GM18507 (cell line): ENCODE data around the gene DDX1.
A peak's percentile ranks its signal among the peaks of the same experiment; 100 is the strongest.

ENCODE experiments used
- DNase-seq: peaks from one replicate; pipeline ENCODE4 v3.0.0; 2011; ENCODE audit warnings: low read depth; ENCODE audit not compliant: insufficient read length; ENCODE audit errors: extremely low spot score
- FAIRE-seq: peaks from 2 replicates; lab custom pipeline; 2011; peaks lifted over from hg19 to GRCh38; lab: Jason Lieb, UNC

DDX1 gene

GRCh38 chr2:15561574-15562344, 29.9 kb upstream of the DDX1 start:
- DNase-seq = no peak
- peak; percentile 24 for FAIRE-seq

GRCh38 chr2:15562354-15563031, 29.2 kb upstream of the DDX1 start:
- no peak for FAIRE-seq
- no peak for DNase-seq

- FAIRE-seq = no peak
These were observed 28.2 kb upstream of the DDX1 start for GRCh38 chr2:15563227-15564100.

DNA sequence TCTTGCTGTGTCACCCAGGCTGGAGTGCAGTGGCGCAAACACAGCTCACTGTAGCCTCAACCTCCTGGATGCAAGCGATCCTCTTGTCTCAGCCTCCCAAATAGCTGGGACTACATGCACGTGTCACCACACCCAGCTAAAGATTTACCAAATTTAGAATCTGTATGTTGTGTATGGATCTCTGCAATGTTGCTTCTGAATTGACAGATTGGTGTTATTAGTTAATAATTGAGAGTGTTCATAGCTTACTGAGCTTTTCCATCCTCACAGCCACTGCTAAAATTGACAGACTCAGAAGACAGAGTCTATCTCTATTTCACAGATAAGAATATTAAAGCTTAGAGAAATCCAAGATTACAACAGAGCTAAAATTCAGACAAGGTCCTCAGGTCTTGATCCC, 26.3 kb upstream of the DDX1 start:
- DNase-seq (no peak), FAIRE-seq (no peak)

More at GRCh38 chr2:15563227-15564100, 28.2 kb upstream of the DDX1 start:
- DNase-seq = no peak

DNA sequence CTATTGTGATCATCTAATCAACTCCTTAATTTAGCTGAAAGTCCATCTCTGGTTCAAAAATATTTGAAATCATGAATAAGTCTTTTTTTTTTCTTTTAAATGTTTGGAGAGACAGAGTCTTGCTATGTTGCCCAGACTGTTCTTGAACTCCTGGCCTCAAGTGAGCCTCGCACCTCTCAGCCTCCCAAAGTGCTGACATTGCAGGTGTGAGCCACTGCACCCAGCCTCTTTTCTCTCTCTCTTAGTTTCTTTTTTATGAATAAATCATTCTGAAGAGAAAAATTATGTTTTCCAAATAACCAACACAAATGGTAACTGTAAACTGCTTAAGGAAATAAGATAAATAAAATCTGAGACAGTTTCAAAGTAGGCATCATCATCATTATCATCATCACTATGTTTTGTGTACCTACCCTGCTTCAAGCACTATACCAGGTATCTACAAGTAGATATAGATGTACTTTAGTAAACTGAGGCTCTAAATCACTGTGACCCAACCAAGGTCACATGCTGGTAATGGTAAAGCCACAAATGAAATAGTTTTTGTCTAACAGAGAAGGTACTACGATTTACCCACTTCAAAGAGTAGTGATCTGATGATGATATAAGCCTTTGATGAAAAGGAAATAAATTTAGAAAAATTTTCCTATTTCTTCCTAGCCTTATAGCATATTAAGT, 25.5 kb upstream of the DDX1 start:
- FAIRE-seq (no peak), DNase-seq (no peak)

- FAIRE-seq (no peak), DNase-seq (no peak)
These were observed 24.8 kb upstream of the DDX1 start for GRCh38 chr2:15566912-15567311.

- FAIRE-seq (no peak), DNase-seq (no peak)
These were observed 22.8 kb upstream of the DDX1 start for GRCh38 chr2:15568874-15569273.

- FAIRE-seq = no peak
- no peak for DNase-seq
These were observed 21.6 kb upstream of the DDX1 start for GRCh38 chr2:15570104-15570503.

DNA sequence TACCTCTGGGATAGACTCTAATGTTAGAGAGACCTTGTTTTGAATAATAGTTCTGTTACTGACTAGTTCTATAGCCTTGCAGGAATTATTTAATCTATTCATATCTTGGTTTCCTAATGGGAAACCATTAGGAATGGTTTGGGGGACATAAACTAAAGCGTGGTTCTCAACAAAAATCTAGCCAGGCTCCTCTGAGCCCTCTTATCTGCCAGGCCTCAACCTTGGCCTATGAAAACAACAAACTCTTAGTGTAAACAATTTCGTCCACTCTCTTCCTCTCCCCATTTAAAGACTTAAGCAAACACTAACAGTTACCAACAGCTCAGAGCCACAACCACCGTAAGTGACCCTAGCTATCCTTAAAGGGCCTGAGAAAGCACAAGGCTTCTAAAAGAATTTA, 19.9 kb upstream of the DDX1 start:
- FAIRE-seq = no peak
- DNase-seq = no peak

- FAIRE-seq = peak; percentile 92
- no peak for DNase-seq
These were observed 14.5 kb upstream of the DDX1 start for GRCh38 chr2:15577071-15577735.

GRCh38 chr2:15579641-15580040, 12.0 kb upstream of the DDX1 start:
- no peak for DNase-seq
- FAIRE-seq = no peak

- FAIRE-seq (no peak), DNase-seq (no peak)
These were observed 11.2 kb upstream of the DDX1 start for GRCh38 chr2:15580451-15580850.

DNA sequence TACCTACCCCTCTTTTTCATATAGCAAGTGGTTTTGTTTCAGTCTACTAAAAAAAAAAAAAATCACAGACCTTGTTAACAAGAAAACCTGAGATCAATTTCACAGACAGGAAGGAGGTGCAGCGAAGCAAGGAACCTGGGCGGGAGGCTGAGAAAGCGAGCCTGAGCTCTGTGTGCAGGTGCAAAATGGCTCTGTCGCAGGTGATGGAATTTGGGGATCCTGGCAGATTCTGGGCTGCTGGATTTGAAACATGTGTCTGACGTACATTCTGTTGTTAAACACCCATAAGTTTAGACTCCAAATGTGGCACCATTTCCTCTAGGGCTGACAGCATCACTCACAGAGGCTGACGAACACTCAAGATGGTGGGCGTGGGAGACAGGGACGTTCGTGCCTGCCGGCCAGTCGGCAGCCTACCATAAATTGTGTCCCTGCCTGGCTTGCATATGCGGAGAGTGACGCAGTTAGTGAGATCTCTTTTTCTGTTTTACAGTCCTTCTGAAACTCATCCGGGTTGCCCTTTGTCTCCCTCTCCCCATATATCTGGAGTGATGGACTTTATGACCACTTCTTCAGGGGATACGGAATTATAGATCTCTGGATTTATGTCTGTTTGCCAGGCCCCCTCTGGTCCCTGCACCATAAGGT, 8.8 kb upstream of the DDX1 start:
- FAIRE-seq = no peak
- no peak for DNase-seq

GRCh38 chr2:15583826-15584225, 7.8 kb upstream of the DDX1 start:
- FAIRE-seq (no peak), DNase-seq (no peak)

DNA sequence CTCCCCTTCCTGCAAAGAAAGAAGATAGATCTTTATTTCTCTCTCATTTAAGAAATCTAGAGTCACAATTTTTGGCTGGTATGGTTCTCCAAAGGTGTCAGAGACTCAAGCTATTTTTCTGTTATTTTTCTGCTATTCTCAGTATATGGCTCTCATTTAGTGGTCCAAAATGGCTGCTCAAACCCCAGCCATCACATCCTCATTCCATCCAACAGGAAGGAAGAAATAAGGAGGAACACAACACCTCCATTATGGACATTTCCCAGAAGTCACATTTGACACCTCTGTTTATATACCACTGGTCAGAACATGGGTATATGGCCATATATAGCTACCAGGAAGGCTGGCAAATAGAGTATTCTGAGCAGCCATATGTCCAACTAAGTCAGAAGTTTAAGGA, 7.4 kb upstream of the DDX1 start:
- no peak for FAIRE-seq
- no peak for DNase-seq

DNA sequence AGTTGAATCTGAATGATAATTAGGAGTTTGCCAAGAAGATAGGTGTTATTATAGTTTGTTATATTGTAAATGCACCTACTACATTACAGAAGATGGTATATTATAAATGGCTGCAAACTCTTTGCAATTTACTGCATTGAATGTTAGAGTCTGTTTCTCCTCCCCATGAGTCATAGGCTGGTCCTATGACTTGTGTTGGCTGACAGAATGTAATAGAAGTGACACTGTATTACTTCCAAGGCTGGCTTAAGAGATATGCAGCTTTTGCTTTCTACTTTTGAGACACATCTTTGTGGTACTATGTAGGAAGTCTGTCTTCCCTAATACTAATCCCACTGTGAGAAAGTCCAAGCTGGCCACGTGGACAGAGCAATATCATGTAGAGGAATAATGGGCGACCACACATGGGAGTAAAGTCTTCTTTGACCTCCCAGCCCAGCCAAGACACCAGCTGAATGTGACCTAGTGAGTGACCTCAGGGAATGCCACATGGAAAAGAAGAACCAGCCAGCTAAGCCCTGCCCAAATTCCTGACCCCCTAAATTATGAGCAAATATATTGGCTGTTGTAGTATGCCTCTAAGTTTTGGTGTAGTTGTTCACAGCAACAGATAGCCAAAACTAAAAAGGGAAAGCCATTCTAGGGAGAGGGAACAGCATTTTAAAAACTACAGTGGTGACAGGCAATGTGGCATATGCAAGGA, 6.8 kb upstream of the DDX1 start:
- DNase-seq (no peak), FAIRE-seq (no peak)

DNA sequence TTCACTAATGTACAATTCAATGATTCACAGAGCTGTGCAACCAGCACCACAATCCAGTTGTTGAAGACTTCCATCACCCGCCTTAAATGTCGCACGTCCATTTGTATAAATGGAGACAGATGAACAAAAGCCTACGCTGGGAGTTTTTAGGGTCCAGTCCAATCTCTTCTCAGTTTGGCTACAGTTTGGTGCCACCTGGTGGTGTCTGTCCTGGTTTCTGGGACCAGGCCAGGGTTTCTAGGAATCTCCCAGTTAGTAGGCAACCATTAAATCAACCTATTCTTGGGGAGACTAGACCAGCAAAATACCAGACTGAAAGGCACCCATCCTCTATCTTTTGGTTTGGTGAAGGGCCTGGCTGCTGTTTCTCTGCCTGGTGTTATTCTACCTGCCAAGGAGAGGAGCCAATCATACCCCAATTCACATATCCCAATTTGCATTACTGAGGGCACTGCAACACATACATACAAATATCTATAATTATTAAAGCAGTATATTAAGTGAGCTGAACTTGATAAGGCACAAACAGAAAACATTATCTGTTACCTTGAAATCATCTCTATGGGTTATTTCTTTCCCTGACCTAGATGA, 3.2 kb upstream of the DDX1 start:
- peak; percentile 60 for FAIRE-seq
- no peak for DNase-seq

- FAIRE-seq = no peak
These were observed 336 bp upstream of the DDX1 start for GRCh38 chr2:15591373-15591691.

More at GRCh38 chr2:15591373-15591691, 336 bp upstream of the DDX1 start:
- DNase-seq = no peak
